HG03060 (cell line): Measurements from ENCODE around the gene ACOX2.

ENCODE experiments used
- ATAC-seq: cut with Tn5 transposase; IDR thresholded peaks from one replicate; pipeline ENCODE4 v1.9.1; 2021; ENCODE audit warnings: low read depth, moderate number of reproducible peaks; ENCODE audit not compliant: unreplicated experiment

The ACOX2 gene

DNA sequence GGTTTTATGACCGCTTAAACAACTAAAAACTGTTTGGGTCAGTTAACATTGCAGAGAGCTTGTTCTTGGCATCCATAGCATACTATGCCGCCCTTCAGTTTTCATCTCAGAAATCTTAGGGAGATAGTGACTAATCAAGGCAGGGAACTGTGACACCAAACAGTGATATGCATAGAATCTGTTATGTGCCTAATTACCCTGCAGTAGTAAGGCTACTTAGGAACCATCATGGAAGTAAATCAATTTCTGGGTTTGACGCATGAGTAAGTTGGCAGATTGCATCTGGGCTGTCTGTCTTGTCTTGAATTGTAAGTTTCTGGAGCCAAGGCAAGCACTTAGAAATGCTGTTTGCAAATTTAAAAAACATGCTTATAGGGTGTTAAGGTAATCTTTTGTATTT is 22.6 kb downstream of the ACOX2 start:
- no peak for ATAC-seq

GRCh38 chr3:58508437-58508836 is 28.6 kb downstream of the ACOX2 start:
- no peak for ATAC-seq

DNA sequence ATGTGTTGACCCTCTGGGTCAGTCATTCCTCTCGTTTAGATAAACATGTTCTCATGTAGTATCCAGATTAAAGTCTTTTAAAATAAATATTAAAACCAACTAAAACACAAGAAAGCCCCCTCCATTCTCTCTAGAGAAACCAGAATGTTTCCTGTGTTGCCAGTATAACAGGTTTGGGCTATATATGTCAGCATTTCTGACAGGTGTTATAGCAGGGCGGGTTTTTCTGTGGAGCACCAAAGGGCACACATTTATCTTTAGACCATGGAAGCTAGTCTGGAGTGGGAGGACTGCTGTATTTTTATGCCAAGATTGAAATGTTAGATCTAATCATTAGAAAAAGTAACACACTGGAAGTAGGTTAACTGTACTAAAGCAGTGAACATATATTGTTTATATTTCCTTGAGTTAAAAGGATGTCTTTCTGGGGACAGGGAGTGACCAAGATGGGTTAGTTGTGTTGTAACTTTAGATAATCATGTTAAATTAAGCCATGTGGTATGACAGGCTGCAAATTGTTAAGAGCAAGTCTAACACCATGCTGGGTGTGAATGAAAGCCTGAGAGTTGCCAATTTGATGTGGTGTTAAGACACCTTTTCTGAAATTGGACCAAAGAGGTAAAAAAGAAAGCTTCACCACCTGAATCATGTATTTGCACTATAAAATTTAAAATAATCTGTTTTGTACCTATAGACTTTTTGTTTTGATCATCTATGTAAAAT is 29.5 kb downstream of the ACOX2 start:
- ATAC-seq = no peak

DNA sequence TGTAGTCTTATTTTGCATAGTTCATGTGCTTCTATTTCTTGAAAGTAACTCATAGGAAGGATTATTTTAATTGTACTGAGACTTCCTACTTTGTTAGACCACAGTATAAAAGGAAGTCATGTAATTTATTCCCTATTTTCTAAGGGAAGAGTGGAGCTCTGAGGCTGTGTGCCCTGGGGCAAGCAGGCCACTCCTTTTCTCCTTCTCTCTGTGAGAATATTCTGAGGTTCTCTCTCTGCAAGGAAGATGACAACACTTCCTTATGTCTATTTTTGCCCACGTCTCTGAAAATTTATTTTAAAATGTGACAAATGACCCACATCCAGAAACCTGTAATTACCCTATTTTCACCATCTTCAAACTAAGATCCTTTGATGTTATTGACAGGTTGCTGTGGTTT is 34.1 kb downstream of the ACOX2 start:
- no peak for ATAC-seq

DNA sequence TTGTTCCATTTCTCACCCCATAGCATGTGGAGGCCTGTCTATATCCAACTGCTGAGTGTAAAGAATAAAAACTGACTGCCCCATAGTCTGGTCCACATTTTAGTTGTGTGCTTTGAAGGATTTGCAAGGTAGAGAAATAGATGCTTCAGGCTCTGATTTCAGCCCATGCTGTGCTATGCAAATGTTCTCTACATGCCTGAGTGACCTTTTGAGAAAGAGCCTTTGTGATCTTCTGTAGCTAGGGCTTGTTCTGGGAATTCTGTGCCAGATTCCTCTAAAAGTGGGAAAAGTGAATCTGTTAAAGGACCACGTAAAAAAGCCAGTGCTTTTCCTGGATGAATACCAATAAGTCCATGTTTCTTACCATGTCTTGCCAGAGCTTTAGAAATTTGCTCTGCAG is 39.9 kb downstream of the ACOX2 start:
- no peak for ATAC-seq

- no peak for ATAC-seq
These were observed 40.7 kb downstream of the ACOX2 start for GRCh38 chr3:58496206-58496857.

DNA sequence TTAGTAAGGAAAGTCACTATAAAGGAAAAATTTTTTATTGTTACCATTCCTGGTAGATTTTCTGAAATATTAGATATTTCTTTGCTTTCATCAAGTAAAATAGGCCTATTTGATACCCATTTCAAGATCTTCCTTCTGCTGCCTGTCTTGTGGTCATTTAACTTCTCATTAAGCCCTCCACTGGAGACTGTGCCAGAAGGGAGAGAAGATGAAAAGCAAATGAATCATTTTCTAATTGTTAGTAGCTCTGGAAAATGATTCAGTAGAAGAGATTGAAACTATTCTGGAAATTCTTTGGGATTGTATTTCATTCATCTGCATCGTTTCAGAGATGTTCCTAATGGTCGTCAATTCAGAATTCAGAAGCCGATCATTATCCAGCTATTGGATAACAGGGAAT is 41.9 kb downstream of the ACOX2 start:
- ATAC-seq = no peak

DNA sequence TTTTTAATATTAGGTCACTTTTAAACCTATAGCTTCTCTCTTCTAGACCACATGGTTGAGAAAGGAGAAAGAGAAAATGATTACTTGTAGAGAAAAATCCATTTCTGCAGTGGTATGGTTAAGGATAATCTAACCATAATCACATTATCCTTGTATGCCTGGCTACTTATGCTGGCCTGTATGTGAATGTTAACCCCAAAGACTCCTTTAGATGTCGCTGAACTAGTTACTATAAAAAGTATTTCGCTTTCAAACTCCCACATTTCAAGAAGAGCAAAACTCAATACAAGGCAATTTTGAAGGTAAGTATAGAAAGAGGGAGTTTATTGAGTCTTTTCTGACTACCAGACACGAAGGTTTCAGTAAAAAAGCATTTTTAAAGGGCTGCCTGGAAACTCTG is 42.9 kb downstream of the ACOX2 start:
- ATAC-seq = no peak

- ATAC-seq = no peak
These were observed 44.5 kb downstream of the ACOX2 start for GRCh38 chr3:58492494-58492905.

DNA sequence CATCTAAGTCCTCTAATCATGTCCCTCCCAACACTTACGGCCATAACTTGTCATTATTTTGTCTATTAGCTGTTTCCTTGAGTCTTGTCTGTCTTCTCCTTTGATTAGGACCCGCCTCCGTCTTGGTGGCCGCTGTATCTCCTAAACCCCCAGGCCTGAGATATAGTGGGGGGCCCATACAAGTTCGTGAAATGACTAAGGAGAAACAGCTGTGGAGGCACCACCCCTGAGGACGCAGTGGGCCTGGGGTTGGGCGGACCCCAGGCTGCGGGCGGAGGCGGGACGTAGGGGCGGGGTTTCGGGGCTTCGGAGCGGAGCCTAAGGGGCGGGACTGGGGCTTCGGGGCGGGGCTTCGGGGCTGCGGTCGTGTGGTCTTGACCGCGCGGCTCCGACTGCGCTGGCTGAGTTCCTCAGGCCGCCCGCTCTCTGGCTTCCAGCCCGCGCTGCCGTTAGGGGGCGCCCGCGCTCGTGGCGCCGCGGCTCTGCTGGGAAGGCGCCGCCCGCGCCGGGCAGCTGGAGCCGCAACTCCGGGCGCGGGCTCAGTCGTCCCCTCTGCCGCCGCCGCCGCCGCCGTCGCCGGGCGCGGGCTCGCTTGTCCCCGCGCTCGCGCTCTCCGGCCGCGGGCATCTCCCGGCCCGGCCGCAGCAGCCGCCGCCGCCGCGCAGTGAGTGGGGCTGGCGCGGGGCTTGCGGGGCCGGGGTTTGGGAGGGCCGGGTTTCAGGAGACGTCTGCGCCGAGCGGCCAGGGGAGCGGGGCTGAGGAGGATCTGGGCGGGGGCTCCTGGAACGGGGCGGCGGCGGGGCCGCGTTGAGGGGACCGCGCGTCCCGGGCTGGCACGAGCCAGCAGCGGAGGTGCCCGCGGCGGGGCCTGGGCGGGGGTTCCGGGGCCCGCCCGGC is 45.2 kb downstream of the ACOX2 start, which contains the start of gene KCTD6:
TSS of gene KCTD6 (plus strand) at position 591 of the 897 bp plus-strand sequence. CDS start 6,660 bp downstream, outside the sequence.
- peak; percentile 39 for ATAC-seq

GRCh38 chr3:58490860-58491501 is 46.0 kb downstream of the ACOX2 start:
- no peak for ATAC-seq

DNA sequence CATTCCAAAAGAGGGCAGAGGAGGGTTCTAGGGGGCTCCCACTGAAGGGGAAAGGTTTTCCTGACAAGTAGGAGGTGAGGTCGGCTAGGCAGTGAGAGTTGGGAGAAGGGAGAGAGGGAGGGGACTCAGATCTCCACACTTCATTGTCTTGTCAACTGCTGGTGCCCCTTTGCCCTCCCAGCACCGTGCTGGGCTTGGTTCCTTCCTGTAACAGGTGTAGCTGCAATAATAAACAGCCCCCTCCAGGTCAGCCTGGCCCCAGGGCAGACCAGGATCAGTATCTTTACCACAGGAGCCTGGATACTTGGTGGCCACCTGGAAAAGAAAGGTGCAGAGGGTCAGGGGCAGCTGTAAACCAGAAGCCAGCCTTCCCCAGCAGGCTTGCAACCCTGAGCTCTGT is 48.0 kb downstream of the ACOX2 start:
- no peak for ATAC-seq

DNA sequence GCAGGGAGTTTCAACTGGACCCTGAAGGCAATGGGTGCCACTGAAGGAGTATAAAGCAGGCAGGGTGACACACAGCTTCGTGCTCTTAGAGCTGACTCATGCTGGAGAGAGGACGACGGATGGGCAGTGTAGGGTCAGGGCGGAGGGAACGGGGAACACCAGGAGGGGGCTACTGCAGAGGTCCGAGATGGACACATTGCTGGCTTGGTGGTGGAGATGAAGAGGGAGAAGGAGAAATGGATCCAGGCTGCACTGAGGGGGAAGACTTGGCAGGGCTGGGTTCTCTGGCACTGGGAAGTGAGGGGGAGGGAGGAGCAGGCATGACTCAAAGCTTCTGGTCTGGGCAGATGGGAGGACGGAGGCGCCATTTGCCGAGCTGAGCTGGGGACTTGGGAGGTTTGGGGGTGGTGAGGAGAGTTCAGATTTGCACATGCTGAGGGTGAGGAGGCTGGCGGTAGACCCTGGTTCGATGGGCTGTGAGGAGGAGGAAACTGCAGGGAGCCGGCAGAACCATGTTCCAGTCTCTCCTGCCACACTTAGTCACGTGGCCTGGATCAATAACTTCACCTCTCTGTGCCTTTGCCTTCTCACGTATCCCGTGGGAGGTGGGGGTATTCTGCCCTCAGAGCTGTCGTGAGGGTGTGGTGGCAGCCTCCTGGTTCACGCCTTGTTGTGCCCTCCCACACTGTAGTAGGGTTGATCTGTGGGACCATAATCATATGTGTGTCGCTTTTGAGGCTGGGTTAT is 49.7 kb downstream of the ACOX2 start:
- ATAC-seq = no peak

DNA sequence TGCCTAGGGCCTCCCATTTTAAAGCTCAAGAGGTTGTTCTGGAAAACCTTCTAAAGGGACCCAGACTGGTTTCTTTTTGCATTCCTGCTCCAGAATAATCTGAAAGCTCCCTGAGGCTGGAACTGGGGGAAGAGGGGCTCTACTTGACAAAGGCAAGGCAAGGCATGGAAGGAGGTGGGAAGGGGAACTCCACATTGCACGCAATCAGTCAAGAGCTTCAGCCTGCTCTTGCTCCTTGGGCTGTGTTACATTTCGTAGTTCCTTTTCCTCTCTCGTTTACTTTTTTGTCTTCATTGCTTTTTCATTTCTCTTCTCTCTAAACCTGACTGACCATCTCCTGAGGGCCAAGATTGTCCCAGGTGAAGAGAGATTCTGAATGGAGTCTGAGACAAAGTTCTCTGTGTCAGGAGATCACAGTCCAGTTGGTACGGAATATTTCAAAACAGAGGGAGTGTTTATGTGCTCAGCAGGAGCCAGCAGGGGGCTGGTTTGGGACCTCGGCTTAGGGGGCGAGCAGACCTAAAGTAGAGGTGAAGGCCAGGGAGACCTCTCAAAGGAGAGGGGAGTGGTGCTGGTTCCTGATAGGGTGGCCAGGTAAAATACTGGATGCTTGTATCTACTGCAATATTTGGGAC is 51.1 kb downstream of the ACOX2 start:
- no peak for ATAC-seq

GRCh38 chr3:58484722-58485069 is 52.3 kb downstream of the ACOX2 start:
- ATAC-seq = no peak

- no peak for ATAC-seq
These were observed 52.8 kb downstream of the ACOX2 start for GRCh38 chr3:58484045-58484721.

DNA sequence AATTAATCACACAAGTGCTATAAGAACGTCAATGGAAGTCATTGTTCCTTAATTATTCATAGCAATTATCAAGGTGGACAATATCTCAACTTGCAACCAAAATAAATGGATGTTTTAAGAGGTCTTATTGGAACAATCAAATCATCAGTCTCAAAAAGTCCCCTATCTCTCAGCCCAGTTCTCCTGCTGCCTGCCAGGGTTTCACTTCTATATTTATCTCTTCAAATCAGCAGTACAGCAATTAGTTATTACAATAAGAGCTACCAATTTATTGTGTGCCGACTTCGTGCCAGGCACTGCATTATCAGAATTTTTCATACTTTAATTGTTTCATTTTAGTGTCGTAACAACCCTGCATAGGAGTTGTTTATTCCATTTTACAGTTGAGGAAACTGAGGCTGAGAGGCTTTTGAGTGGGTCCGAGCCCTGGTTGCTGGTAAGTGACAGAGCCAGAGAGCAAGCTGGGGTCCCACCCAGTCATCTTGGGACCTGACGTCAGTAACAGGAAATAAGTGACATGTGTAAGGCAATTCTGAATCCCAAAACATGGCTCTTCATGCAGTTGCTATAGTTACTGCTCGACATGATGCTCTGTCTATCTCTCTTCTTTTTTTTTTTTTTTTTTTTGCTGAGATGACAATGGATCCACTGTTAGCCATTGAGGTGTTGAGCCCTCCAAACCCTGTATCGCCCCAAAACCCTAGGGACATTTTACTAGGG is 53.9 kb downstream of the ACOX2 start:
- no peak for ATAC-seq

GRCh38 chr3:58480309-58480708 is 56.7 kb downstream of the ACOX2 start:
- no peak for ATAC-seq
